ENCODE results near the gene MYCBPAP.

The MYCBPAP gene

DNA sequence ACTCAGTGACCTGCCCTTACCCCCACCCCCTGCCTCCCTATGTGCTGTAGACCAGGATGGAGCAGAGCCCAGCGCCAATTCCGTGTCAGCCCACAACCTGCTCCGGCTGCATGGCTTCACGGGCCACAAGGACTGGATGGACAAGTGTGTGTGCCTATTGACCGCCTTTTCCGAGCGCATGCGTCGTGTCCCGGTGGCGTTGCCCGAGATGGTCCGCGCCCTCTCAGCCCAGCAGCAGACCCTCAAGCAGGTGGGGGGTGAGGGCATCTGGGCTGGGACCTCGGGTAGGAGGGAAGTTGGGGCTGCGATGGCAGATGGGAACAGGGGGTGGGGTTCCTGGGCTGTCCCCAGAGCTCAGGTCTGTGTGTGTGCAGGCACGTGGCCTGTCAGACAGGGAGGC is 46.0 kb downstream of the MYCBPAP start:
- H3K36me3 ChIP-seq (ENCODE audit: insufficient read depth, low read length) = no peaks in the 10 kb centered on the region
- no peak overlapping the region for H3K4me3 ChIP-seq (ENCODE audit: low read length)
- H3K4me1 ChIP-seq (ENCODE audit: insufficient read depth, low read length) = peaks cover 21% of the 10 kb centered on the region
- peaks cover 12% of the 10 kb centered on the region for H3K27me3 ChIP-seq (ENCODE audit: insufficient read depth, low read length)
- no peaks in the 10 kb centered on the region for H3K9me3 ChIP-seq (ENCODE audit: low read length)
- no peak overlapping the region for H2AFZ ChIP-seq (ENCODE audit: low read depth, low read length)

DNA sequence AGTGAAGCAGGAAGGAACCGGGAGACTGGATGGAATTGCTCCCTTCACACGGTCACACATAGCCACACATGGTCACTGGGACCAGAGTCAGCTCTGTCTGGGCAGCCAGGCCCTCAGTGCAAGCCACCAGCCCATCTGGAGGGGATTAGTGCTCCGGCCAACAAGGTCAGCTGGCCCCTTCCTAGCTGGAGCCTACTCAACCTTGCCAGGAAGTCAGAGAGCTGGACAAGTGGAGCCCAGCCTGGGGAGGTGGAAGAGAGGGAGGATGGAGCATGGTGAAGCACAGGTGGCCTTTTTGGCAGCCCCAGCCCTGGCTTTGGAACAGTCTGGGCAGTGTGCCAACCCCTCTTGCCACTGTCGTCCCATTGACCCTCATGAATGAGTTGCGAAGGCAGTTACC is 48.6 kb downstream of the MYCBPAP start:
- peaks cover 23% of the 10 kb centered on the region for H3K27me3 ChIP-seq (ENCODE audit: insufficient read depth, low read length)
- no peaks in the 10 kb centered on the region for H3K9me3 ChIP-seq (ENCODE audit: low read length)
- H3K4me3 ChIP-seq (ENCODE audit: low read length) = no peak overlapping the region
- H3K36me3 ChIP-seq (ENCODE audit: insufficient read depth, low read length) = no peaks in the 10 kb centered on the region
- H3K4me1 ChIP-seq (ENCODE audit: insufficient read depth, low read length) = peaks cover 36% of the 10 kb centered on the region
- no peak overlapping the region for H2AFZ ChIP-seq (ENCODE audit: low read depth, low read length)

DNA sequence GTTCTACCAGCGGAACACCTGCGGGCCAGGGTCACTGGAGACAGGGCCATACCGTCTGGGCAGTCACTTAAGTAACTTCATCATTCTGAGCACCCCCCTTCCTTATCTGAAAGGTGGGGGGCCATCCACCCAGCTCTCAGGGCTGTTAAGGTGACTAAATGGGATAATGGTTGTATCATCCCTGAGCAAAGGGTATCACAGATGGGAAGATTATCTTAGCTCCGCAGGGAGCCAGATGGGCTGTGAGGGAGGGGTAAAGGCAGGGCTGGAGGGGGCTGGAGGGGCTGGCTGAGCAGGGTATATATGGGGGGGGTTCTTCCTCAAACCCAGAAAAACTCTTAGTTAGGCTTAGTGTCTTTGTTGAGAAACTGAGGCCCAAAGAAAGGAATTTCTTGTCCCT is 49.4 kb downstream of the MYCBPAP start:
- Histone ChIP-seq H3K4me1 (ENCODE audit: insufficient read depth, low read length) (peaks cover 43% of the 10 kb centered on the region), H3K27me3 (ENCODE audit: insufficient read depth, low read length) (peaks cover 29% of the 10 kb centered on the region), H3K9me3 (ENCODE audit: low read length) (no peaks in the 10 kb centered on the region), H2AFZ (ENCODE audit: low read depth, low read length) (no peak overlapping the region), H3K36me3 (ENCODE audit: insufficient read depth, low read length) (no peaks in the 10 kb centered on the region), H3K4me3 (ENCODE audit: low read length) (no peak overlapping the region)

DNA sequence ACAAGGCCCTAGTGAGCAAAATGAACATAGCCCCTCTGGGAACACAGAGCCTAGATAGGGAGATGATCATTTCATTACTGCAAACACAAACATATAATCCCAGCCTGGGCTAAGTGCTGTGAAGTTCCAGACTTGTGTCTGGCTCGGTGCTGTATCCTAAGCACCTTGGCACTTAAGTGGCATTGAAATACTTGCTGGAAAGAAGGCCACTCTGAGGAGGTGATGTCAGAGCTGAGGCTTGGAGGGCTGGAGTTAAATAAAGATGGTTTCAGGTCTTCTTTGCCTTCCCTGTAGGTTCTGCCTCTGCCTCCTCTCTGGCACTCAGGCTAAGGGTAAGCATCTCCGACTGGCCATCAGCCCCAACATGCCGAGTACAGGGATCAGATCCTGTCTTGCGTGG is 49.9 kb downstream of the MYCBPAP start:
- no peaks in the 10 kb centered on the region for H3K9me3 ChIP-seq (ENCODE audit: low read length)
- H3K4me1 ChIP-seq (ENCODE audit: insufficient read depth, low read length) = peaks cover 47% of the 10 kb centered on the region
- no peak overlapping the region for H3K4me3 ChIP-seq (ENCODE audit: low read length)
- no peak overlapping the region for H2AFZ ChIP-seq (ENCODE audit: low read depth, low read length)
- H3K36me3 ChIP-seq (ENCODE audit: insufficient read depth, low read length) = no peaks in the 10 kb centered on the region
- H3K27me3 ChIP-seq (ENCODE audit: insufficient read depth, low read length) = peaks cover 34% of the 10 kb centered on the region

DNA sequence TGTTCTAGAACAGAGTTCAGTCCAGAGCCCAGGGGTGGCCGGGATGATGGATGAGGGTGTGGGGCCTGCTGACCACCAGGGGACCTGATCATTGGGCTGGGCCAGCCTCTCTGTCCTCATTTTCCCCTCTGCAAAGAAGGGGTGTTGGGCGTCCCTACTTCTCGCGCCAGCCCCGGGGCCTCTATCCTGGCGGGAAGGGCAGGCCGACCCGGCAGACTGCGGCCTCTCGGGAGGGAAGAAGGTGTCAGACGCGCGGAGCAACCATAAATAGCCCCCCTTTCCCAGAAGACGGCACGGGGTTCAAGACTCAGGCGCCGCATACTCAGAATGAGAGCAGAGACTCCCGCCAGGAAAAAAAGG is 50.3 kb downstream of the MYCBPAP start:
- no peak overlapping the region for H2AFZ ChIP-seq (ENCODE audit: low read depth, low read length)
- H3K4me1 ChIP-seq (ENCODE audit: insufficient read depth, low read length) = peaks cover 49% of the 10 kb centered on the region
- H3K36me3 ChIP-seq (ENCODE audit: insufficient read depth, low read length) = no peaks in the 10 kb centered on the region
- H3K9me3 ChIP-seq (ENCODE audit: low read length) = no peaks in the 10 kb centered on the region
- H3K4me3 ChIP-seq (ENCODE audit: low read length) = no peak overlapping the region
- H3K27me3 ChIP-seq (ENCODE audit: insufficient read depth, low read length) = peaks cover 39% of the 10 kb centered on the region

DNA sequence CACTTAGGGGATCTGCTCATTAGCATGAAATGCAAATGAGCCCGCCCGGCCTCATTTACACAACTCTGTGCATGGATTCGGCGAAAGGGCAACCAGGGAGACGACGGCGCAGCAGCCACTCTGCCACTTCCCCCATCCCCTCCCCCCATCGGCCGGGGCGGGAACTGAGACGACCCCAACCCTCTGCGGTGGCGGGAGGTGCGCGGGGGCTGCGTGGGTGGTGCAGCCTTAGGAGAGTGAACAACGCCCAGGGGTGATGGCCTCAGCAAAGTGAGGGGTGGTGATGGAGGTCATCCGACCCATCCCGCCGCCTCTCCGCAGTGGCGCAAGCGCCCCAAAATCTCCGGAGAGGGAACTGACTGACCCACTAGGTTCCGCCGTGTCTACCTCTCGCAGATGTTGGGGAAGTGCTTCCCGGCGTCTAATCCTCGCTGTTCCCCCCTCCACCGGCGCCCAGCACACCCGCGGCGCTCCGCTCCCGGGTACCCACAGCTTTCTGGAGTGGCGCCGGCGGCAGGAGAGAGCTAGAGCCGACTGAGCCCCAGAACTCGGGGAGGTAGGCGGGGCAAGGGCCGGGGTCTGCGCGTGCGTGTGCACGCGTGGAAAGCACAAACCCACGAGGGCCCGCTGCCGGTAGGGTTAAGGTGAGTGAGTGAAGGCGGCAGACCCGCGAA is 50.8 kb downstream of the MYCBPAP start:
- no peaks in the 10 kb centered on the region for H3K9me3 ChIP-seq (ENCODE audit: low read length)
- no peak overlapping the region for H3K4me3 ChIP-seq (ENCODE audit: low read length)
- H3K36me3 ChIP-seq (ENCODE audit: insufficient read depth, low read length) = no peaks in the 10 kb centered on the region
- peaks cover 54% of the 10 kb centered on the region for H3K4me1 ChIP-seq (ENCODE audit: insufficient read depth, low read length)
- peaks cover 44% of the 10 kb centered on the region for H3K27me3 ChIP-seq (ENCODE audit: insufficient read depth, low read length)
- no peak overlapping the region for H2AFZ ChIP-seq (ENCODE audit: low read depth, low read length)

DNA sequence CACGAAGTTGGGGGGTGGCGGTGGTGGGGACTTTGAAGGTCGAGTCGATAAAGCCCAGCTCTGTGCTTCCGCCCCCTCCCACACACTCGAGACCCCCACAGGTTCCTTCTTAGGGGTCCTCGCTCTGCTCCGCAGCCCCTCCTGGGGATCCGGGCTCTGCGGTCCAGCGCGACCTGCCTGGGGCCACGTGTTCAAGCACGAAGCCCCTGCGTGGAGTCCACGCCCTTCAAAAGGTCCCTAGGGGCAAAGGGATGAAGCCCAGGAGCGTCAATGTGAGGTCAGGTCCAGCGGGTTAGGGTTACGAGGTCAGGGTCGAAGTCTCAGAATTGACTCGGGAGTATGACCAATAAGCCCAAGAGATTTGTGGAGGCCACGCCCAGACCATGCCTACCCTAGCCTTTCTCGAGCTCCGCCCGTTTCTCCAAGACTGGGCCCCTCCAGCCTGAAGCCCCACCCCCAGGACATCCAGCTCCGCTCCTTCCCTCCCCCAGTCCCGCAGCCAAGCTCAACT is 51.5 kb downstream of the MYCBPAP start:
- peaks cover 60% of the 10 kb centered on the region for H3K4me1 ChIP-seq (ENCODE audit: insufficient read depth, low read length)
- H3K27me3 ChIP-seq (ENCODE audit: insufficient read depth, low read length) = peaks cover 44% of the 10 kb centered on the region
- H2AFZ ChIP-seq (ENCODE audit: low read depth, low read length) = no peak overlapping the region
- H3K4me3 ChIP-seq (ENCODE audit: low read length) = peak overlapping the region; percentile 36
- no peaks in the 10 kb centered on the region for H3K36me3 ChIP-seq (ENCODE audit: insufficient read depth, low read length)
- H3K9me3 ChIP-seq (ENCODE audit: low read length) = no peaks in the 10 kb centered on the region

DNA sequence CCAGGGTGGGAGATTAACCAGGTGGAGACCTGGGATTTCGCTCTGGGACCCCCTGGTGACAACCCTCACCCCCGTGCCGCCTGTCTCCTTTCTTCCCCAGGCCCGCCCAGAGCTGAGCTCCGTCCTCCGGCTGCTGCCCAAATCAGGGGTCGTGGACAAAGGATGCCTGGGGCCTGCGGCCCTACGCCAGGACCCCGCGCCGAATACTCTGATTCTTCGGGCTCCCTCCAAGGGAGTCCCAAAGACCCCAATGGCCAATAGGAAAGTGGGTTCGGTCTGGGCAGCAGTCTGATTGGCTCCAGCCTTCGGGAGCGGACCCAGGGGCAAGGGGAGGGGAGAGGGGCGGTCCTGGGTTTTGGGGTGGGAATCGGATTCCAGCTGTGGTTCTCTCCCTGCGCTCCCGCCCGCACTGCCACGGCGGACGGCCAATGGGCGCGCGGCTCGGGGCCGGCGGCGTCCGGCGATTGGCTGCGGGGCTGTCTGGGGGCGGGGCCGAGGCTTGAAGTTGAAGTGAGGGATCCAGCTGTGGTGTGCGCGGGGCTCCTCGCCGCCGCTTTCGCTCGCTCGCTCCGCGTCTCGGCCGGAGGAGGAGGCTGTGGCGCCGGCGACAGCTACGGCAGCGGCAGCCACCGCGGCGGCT is 52.1 kb downstream of the MYCBPAP start, which contains the start of gene CACNA1G:
TSS of gene CACNA1G (plus strand) at position 531 of the 640 bp plus-strand sequence. CDS start 745 bp downstream, outside the sequence.
- H3K27me3 ChIP-seq (ENCODE audit: insufficient read depth, low read length) = peaks cover 44% of the 10 kb centered on the region

DNA sequence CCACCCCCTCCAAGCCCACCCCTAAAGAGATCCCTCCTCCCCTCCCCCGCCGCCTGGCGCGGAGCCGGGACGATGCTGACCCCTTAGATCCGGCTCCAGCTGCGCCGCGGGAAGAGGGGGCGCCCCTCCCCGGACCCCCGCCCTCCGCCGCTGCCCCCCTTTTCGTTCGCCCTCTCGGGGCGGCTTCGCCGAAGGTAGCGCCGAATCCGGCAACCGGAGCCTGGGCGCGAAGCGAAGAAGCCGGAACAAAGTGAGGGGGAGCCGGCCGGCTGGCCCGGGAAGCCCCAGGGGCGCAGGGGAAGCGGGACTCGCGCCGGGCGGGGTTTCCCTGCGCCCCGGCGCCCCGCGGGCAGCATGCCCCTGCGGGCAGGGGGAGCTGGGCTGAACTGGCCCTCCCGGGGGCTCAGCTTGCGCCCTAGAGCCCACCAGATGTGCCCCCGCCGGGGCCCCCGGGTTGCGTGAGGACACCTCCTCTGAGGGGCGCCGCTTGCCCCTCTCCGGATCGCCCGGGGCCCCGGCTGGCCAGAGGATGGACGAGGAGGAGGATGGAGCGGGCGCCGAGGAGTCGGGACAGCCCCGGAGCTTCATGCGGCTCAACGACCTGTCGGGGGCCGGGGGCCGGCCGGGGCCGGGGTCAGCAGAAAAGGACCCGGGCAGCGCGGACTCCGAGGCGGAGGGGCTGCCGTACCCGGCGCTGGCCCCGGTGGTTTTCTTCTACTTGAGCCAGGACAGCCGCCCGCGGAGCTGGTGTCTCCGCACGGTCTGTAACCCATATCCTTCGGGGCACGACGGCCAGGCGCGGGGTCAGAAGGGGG is 52.9 kb downstream of the MYCBPAP start:
- Histone ChIP-seq H3K36me3 (ENCODE audit: insufficient read depth, low read length) (no peaks in the 10 kb centered on the region), H2AFZ (ENCODE audit: low read depth, low read length) (peak overlapping the region; percentile 37), H3K9me3 (ENCODE audit: low read length) (no peaks in the 10 kb centered on the region), H3K4me3 (ENCODE audit: low read length) (peak overlapping the region; percentile 29), H3K27me3 (ENCODE audit: insufficient read depth, low read length) (peaks cover 44% of the 10 kb centered on the region), H3K4me1 (ENCODE audit: insufficient read depth, low read length) (peaks cover 69% of the 10 kb centered on the region)

More for the DNA sequence above, 52.1 kb downstream of the MYCBPAP start, which contains the start of gene CACNA1G:
- Histone ChIP-seq H2AFZ (ENCODE audit: low read depth, low read length) (peak within 1 kb of the TSS; percentile 37), H3K9me3 (ENCODE audit: low read length) (no peaks in the 10 kb centered on the region), H3K36me3 (ENCODE audit: insufficient read depth, low read length) (no peaks in the 10 kb centered on the region), H3K4me3 (ENCODE audit: low read length) (peak within 1 kb of the TSS; percentile 36), H3K4me1 (ENCODE audit: insufficient read depth, low read length) (peaks cover 65% of the 10 kb centered on the region)

DNA sequence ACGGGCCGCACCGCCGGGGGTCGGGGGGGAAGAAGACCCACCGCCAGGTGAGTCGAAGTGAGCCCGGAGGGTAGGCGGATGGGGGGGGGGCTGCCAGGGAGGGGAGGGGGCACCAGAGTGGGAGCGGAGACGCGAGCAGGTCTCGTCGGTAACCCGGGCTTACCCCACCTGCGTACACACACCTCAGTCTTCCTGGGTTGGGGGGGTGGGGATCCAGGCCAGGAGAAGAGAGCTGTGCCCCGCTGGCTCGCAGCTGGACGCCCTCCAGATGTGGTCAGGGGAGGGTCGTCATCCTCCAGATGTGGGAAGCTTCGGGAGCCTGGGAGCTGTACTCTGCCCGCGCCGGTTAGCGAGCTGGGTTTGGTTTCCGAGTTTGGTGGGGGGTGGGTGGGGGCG is 53.5 kb downstream of the MYCBPAP start:
- Histone ChIP-seq H3K9me3 (ENCODE audit: low read length) (no peaks in the 10 kb centered on the region), H2AFZ (ENCODE audit: low read depth, low read length) (no peak overlapping the region), H3K27me3 (ENCODE audit: insufficient read depth, low read length) (peaks cover 44% of the 10 kb centered on the region), H3K4me1 (ENCODE audit: insufficient read depth, low read length) (peaks cover 70% of the 10 kb centered on the region), H3K4me3 (ENCODE audit: low read length) (no peak overlapping the region), H3K36me3 (ENCODE audit: insufficient read depth, low read length) (no peaks in the 10 kb centered on the region)

DNA sequence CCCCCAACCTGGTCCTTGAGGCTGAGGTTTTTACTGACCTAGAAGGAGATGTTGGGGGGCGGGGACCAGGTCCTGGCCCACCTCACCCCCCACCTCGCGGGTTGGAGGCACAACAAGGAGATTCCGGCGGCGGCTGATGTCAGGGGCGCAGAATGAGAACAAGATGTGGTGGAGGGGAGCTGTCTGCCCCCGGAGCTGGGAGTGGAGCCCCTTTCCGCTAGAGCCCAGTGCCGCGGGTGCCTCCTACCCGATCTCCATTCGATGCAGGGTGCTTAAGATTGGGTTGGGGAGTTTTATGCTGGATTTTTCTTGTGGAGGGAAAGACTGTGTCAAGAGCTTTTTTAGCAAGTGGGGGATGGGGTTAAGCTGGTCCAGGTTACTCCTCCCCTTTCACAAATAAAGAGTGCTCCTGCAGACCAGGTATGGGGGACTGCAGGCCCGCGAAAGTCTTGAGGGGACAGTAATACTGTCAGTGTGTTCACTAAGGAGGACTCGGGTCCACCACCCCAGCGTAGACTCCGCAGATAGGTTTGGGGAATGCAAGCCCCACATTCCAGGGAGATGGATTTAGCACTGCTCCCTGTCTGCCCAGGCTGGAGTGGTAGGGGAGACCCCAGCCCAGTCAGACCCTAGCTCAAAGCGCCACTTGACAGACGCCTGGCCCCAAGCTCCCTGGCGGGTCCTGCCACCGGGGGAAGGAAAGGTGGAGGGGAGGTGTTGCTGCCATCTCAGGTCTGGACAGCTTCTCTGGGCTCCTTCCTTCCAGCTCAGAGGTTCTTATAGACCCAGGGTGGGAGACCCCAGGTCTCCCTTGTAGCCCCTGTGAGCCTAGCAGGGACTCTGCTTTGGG is 54.2 kb downstream of the MYCBPAP start:
- Histone ChIP-seq H3K4me1 (ENCODE audit: insufficient read depth, low read length) (peaks cover 69% of the 10 kb centered on the region), H3K4me3 (ENCODE audit: low read length) (no peak overlapping the region), H3K27me3 (ENCODE audit: insufficient read depth, low read length) (peaks cover 44% of the 10 kb centered on the region), H3K36me3 (ENCODE audit: insufficient read depth, low read length) (no peaks in the 10 kb centered on the region), H3K9me3 (ENCODE audit: low read length) (no peaks in the 10 kb centered on the region), H2AFZ (ENCODE audit: low read depth, low read length) (no peak overlapping the region)

DNA sequence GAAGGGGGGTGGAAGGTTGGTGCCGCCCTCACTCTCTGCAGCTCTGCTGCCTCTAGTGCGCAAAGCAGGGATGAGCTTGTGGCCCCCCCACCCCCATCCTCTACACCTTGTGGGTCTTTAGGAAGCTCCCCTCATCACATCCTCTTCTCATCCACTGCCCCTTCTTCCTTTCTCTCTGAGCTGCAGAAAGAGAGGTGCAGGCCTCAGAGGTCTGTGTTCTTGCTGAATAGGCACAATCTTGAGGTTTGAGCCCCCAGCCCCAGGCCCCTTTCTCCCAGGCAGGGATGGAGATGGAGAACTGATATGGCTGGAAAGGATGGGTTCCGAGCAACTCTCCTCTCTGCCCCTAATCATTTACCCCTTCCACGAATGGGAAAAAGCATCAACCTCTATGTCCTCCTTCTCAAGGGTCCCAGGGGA is 54.9 kb downstream of the MYCBPAP start:
- H3K9me3 ChIP-seq (ENCODE audit: low read length) = no peaks in the 10 kb centered on the region
- peaks cover 42% of the 10 kb centered on the region for H3K27me3 ChIP-seq (ENCODE audit: insufficient read depth, low read length)
- no peaks in the 10 kb centered on the region for H3K36me3 ChIP-seq (ENCODE audit: insufficient read depth, low read length)
- no peak overlapping the region for H3K4me3 ChIP-seq (ENCODE audit: low read length)
- peaks cover 69% of the 10 kb centered on the region for H3K4me1 ChIP-seq (ENCODE audit: insufficient read depth, low read length)
- no peak overlapping the region for H2AFZ ChIP-seq (ENCODE audit: low read depth, low read length)
